GM18909 (cell line): ENCODE results near the gene VWC2L.

Source experiments
- ATAC-seq: cut with Tn5 transposase; IDR thresholded peaks from one replicate; pipeline ENCODE4 v1.9.1; 2021; ENCODE audit warnings: mild to moderate bottlenecking; ENCODE audit not compliant: unreplicated experiment, poor library complexity

Gene VWC2L

DNA sequence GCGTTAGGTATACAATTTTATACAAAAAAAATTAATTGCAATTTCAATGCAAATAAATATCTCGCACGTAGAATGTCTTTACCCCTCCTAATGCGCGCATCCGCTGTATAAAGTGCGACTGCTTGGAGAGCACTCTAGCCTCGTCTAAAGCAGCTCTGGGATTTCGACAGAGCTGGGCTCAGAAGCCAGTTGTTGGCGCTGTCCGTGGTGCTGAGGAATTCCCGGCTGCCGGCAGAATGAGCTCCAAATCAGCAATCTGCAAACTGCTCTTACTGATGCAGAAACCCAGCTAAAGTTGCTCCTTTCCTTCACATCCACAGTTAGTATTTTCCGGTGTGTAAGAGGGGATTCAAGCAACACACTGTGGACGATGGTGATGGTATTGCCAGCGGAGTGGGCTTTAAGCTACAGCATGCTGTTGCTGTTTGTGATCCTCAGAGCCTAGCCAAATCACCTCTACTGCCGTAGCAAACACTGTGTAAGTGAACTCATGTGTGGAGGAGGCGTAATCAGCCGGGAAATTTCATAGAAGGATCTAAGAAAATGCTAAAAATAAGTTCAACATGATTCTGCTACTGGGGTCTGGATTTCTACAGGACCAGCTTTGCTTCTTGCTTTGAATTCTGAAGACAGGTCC is at the start of gene VWC2L:
Gene VWC2L (plus strand): TSS at position 137 of the 637 bp plus-strand sequence. CDS start 3,140 bp downstream, outside the sequence.
- no peak for ATAC-seq

DNA sequence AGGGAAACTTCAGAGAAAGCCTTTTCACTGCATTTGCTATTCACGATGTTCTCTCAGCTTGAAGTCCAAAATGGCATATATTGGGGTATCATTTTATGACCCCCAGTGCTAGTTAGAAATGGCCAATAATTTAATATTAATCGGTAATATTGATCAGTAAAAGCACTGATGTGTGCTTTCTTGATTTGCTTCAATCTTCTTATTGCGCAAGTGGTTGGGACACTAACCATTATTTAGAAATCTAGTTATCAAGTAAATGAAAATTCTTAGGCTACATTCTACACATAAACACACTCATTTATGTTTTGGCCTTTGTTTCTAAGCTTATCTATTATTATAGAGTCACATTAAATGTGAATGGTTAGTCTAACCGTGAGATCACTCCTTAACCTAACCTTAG is 49.7 kb upstream of the VWC2L start:
- ATAC-seq: no peak

DNA sequence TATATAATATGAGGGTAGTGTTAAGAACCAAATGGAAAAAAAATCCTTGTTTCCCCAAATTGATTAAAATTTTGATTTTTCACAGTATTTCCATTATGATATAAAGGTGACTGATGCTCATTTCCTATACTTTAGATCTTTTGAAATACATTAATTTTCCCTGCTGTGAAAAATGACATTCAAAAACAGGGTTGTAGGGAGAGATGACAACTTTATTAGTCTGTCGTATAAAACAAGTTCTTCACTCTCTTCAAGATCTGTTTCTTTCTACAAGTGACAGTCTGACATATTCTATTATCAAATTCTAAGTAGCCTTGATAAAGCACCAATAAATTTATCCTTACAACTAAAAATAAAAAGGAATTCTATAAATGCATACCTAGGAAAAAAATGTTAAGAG is 45.3 kb upstream of the VWC2L start:
- ATAC-seq: no peak

DNA sequence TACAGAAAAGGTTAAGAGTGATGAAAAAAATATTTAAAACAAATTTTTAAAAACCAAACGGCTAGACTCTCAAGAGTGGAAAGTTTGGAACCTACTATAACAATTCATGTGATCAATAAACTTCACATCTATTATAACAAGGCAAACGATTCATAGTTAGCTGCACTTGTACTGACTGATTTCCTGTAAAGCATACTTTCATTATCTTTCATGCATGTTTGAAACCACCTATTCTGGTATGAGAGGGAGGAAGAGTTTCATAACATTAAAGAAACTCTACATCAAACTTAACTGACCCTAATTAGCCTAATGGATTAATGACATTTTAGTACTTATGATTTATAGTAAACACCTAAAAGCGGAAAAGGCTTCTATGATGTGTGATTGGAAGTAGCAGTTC is 43.7 kb upstream of the VWC2L start:
- no peak for ATAC-seq

DNA sequence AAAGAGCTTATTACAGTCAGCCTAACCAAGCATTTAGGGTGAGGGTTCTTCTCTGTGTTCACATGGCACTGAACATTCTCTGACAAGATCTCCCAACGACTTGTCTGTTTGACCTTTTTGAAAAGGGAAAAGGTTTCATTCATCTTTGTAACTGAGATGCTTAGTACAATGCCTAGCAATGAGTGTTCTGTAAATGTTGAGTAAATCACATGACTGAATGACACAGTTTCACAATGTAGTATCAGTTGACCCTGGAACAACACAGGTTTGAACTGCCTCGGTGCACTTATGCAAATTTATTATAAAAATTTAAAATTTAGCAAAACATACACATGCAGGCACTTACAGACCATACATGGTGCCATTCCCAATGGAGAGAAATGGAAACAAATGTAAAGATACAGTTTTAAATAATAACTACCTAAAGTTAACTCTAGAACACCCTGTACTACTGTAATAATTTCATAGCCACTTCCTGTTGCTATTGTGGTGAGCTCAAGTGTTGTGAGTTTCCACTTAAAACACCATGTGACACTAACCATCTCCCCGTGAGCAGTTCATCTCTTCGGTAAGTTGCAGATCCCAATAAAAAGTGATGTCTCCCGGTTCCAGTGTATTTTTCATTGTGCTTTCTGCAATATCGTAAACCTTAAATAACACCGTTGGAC is 34.1 kb upstream of the VWC2L start:
- ATAC-seq: peak; percentile 51

DNA sequence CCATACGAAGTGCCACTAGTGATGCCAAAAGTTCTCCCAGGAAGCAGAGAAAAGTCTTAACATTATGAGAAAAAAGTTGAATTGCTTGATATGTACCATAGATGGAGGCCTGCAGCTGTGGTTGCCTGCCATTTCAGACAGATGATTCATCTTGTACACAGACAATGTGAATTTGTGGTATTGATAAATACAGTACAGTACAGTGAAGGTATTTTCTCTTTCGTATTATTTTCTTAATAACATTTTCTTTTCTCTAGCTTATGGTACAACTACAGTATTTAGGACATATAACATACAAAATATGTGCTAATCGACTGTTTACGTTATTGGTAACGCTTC is 33.6 kb upstream of the VWC2L start:
- no peak for ATAC-seq

DNA sequence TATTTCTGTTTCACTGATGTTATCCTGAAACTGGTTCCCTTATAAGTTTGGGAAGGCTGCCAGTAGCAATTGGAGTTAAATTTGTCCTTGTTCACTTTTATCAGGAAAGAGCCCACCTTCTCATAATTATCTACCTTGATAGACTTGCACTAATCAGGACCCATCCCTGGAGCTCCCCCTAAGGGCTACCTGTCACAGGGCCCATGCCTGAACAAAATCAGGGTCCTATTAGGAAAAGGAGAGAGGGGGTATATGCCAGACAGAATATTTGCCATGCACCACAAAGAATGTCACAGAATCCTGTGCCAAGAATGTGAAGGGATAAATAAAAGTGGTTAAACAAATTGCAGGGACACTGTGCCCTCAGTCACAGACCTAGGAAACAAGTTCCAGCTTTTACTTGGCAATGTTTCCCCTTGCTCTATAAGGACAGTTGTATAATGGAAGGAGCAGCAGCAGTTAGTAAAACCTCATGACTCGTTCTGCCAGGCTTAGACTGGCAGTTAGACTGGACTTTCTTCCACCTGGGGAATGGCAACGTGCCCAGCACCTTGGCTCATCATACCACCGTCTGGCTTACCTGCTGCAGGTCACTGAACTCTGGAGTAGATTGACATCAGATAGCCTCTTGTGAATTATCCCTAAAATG is 32.3 kb upstream of the VWC2L start:
- ATAC-seq: no peak

DNA sequence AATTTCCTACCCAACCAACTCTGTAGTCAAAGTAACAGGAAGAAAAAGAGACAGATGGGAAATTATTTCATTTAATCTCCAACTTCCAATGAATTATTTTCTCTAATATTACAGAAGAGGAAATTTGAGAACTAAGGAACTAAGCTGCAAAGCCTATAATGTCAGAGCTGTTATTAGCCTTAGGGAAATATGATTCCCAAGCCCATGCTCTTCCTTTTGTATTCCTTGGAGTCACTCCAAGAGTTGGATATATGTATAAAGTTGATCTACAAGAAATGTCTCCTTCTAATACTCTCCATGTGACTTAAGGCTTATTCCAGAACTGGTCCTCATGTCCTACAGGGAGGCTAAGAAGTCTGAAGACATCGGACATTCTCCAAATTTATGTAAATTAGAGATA is 31.6 kb upstream of the VWC2L start:
- ATAC-seq: no peak

DNA sequence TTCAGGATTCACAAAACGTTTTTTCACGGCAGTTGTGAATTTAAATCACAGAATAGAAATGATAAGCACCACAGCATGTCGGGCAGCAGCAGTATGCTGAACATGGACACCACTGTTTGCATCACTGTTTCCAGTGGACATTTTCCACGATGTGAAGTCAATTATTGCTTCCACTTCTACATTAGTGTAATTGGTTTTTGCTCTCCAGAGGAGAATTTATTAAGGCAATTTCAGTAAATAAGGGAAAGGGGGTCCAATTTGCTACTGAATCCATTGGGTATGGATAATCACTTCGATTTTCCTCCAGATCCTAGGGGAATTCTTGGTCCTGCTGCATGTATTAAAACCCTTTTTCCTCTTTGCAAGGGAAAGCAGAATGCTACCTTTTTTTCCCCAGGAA is 30.2 kb upstream of the VWC2L start:
- no peak for ATAC-seq

DNA sequence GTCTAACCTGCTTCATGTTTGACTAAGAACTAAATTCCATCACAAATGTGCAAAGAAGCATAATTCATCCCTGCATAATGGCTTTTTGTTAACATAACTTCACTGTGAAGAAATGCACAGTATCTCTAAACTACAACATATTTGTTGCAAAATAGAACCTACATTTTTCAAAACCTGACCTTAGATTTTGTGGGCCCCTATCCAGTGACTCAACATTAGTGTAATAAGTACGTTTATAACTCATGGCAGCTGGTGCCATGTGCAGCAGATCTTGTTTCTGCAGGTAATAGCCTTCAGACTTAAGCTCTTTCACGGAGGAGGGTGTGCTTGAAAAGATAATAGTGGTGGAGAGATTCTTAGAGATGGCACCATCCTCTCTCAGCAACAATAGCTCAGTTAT is 28.6 kb upstream of the VWC2L start:
- ATAC-seq: no peak

DNA sequence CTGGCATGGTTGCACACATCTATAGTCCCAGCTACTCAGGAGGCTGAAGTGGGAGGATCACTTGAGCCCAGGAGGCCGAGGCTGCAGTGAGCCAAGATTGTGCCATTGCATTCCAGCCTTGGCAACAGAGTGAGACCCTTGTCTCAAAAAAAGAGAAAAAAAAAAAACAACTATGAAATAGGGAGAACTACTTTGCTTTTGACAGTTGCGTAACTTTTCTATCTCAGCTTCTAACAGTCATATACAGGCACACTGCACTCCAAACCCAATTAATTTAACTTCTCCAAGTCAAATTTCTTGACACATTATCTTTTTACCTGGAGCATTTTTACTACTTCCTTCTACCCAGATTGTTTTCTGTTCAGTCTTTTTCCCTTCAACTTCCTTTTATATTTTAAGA is 24.1 kb upstream of the VWC2L start:
- ATAC-seq: no peak

DNA sequence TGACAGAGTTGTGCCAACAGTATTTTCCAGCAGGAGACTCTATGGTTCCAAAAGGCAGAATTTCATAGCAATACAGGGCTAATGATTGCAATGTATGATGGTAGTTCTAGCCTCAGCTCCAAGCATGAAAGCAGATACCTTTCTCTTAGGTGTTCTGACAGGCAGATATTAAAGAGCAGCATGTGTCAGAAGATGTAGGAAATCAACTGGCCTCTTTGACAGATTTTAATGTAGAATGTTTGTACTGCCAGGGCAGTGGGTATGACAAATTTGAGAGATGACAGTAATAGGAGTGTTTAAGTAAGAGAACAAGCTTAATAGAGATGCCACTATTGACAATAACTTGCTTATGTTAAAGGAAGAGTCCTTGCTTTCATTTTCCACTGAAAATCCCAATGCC is 21.5 kb upstream of the VWC2L start:
- no peak for ATAC-seq

DNA sequence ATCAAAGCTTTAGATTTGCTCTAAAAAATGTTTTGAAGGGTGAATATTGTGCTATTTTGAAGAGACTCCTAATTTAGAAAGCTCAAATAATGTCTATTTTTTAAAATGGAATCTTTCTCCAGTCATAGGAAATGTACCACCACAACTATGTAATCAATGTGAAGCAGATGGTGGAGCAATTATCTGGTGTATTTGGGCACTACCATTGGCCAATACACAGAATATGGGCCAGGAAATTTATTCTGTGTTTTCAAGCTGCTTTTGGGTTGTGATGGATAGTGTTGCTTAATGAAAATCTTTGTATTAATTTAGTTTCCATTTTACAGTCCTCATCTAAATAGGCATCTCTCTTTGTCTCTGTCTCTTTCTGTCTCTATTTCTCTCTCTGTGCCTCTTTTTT is 17.1 kb upstream of the VWC2L start:
- ATAC-seq: no peak

DNA sequence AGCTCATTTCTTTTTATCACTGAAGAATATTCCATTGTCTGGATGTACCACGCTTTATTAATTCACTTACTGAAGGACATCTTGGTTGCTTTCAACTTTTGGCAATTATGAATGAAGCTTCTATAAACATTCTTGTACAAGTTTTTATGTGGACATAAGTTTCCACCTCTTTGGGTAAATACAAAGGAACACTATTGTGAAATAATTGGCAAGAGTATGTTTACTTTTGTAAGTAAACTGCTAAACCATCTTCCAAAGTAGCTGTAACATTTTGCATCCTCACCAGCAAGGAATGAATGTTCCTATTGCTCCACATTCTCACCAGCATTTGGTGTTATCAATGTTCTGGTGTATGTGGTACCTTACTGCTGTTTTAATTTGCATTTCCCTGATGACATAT is 15.8 kb upstream of the VWC2L start:
- ATAC-seq: no peak

DNA sequence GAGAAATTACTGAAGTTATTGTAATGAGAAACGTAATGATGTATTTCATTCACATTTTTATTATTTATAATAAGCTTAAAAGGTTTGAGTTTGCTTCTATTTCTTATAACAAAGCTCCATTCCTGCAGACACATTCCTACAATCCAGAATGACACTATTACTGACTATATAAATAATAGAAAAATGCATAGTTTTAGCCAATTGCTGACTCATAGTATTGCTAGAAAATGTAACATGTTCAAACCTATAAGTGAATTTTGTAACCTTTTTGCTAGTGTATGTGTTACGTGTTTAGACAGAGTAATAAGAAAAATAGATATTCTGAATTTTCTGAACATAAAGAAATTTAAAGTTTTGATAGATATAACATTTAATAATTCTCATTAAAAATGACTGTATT is 9.3 kb upstream of the VWC2L start:
- ATAC-seq: no peak

DNA sequence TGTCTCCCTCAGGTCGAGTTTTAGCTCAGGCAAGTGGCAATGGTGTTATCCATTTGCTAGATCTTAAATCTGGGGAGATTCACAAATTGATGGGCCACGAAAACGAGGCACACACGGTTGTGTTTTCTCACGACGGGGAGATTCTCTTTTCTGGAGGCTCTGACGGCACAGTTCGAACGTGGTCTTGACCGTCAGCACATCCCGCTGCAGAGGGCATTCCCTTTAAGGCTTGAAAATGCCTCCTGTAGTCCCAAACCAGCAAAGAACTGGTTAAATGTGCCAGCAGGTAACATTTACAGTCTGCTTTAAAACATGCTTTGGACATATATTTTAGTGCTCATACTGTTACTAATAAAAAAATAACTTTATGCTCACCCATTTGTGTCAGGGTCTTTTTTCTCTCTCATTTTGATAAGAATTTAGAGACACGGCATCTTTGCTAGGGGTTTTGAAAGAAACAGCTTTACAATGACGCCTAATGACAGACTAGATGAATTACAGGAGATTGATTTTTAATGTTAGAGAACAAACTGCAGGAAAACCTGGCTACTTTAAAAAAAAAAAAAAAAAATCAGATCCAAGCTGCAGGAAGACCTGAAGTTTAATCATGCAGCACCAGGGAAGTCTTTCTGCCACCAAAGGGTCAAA is 602 bp upstream of the VWC2L start:
- ATAC-seq: no peak

DNA sequence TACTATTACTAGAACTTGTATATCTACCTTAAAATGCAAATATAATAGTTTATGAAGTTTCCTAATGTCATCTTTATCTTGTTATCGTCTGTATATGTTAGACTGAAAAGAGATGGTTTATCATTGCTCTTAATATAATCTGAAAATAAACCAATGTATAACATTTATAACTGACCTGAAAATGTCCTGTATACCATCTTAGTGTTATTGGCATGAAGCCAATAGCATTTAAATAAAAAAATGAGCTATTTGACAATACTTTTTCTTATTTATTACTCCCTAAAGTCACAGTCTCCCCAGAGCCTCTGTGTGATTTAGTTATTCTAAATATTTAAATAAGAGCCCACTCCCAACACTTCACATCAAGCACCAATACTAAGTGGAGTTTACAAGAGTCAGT is 1.8 kb downstream of the VWC2L start:
- ATAC-seq: no peak

DNA sequence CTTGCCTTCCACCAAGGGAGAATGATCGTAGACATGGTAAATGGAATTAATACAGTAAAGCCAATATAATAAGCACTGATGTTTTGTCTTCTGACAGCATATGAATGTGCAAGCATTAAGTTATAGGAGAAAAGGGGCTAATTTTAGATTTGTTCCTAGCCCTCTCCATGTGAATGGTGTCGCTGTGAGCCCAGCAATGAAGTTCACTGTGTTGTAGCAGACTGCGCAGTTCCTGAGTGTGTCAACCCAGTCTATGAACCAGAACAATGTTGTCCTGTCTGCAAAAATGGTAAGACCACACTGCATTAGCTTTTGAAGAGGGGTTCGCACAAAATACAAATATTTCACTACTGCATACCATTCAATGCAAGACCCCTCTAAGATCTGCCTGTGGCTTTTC is 25.6 kb downstream of the VWC2L start:
- ATAC-seq: no peak

DNA sequence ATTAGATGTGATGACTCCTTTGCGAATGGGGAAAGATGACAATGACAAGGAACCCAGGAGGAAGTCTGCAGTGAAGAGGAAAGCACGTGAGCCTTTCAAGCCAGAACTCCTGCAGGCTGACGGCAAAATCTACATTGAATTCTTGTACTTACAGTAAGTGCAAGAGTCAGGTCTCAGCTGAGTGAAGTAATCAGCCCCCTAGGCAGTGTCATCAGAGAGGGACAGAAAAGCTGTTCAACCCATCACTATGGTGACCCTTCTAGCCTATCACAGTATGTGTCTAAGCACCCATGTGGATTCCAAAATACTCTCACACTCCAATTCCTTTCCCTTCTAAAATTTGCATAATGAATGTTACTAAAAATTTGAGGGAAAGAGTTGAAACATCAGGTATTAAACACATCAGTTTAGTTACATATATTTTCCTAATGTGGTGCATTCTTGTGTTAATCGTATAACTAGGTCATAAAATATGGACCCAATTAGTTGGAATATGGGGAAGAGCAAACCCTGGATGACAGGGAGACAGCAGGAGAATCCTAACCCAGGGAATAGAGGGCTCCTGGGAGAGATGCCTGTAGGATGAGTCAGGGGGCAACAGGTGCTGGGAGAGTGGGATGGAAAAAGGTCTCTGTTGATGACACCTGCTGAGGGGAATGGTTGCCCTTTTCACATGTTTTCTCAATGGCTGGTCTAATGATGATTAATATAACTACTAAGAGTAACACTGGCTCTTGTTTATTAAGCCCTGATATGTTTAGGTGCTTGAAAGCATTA is 39.5 kb downstream of the VWC2L start:
- ATAC-seq: no peak

DNA sequence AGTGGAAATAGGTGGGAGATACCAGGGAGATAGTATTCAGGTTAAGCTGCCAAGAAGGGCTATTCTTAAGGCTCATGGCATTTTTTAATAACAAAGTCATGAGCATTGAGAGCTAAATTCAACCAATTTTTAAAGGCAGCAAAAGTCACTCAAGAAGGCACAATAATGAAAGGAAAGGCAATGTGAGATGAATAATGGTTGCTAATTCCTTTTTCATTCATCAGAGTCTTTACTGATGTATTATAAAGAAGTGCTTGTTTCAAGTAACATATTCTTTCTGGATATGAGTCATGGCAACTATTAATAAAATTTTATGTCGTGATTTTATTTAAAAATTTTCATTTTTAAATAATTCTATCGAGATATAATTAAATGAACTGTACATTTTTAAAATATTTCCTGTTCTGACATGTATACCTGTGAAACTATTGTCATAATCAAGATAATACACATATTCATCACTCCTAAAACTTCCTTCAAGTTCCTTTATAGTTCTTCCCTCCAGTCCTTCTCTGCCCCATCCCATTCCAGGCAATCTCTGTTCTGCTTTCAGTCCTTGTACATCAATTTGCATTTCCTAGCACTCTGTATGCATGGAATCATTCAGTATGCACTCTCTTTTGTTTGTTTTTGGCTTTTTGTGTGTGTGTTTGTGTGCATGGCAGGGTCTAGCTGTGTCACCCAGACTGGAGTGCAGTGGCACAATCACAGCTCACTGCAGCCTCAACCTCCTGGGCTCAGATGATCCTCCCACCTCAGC is 40.8 kb downstream of the VWC2L start:
- no peak for ATAC-seq
